ENCODE data around the gene NAB2.
A peak's percentile ranks its signal among the peaks of the same experiment; 100 is the strongest.
"Not testable (repeated sequence)": the region's sequence is repeated elsewhere in the genome, so short reads cannot be mapped to it uniquely, and the experiment has no call there.

Gene NAB2

GRCh38 chr12:57069523-57069922 is 19.4 kb upstream of the NAB2 start:
- no peak for DNase-seq (ENCODE audit: low read depth, low spot score)

GRCh38 chr12:57072661-57073060 is 16.3 kb upstream of the NAB2 start:
- no peak for DNase-seq (ENCODE audit: low read depth, low spot score)

GRCh38 chr12:57073566-57074450 is 15.1 kb upstream of the NAB2 start:
- DNase-seq (ENCODE audit: low read depth, low spot score) = not testable (repeated sequence)

- peak; percentile 100 for DNase-seq (ENCODE audit: low read depth, low spot score)
Observed at GRCh38 chr12:57078519-57079404, 10.2 kb upstream of the NAB2 start, which contains the start of gene NEMP1. TSS of gene NEMP1 (minus strand) at chr12:57078791. CDS start at chr12:57078745, 46 bp downstream.

- no peak for DNase-seq (ENCODE audit: low read depth, low spot score)
Observed at GRCh38 chr12:57079821-57080220, 9.1 kb upstream of the NAB2 start.

GRCh38 chr12:57080855-57081254 is 8.1 kb upstream of the NAB2 start:
- DNase-seq (ENCODE audit: low read depth, low spot score) = no peak

GRCh38 chr12:57085999-57086492 is 2.9 kb upstream of the NAB2 start:
- DNase-seq (ENCODE audit: low read depth, low spot score) = no peak

- no peak for DNase-seq (ENCODE audit: low read depth, low spot score)
Observed at GRCh38 chr12:57086493-57087009, 2.4 kb upstream of the NAB2 start.

GRCh38 chr12:57087010-57087690 is 1.8 kb upstream of the NAB2 start:
- DNase-seq (ENCODE audit: low read depth, low spot score) = no peak

- DNase-seq (ENCODE audit: low read depth, low spot score) = no peak
Observed at GRCh38 chr12:57087691-57088353, 1.1 kb upstream of the NAB2 start.

GRCh38 chr12:57089271-57090245 is 644 bp downstream of the NAB2 start:
- no peak for DNase-seq (ENCODE audit: low read depth, low spot score)

GRCh38 chr12:57090490-57090889 is 1.6 kb downstream of the NAB2 start:
- DNase-seq (ENCODE audit: low read depth, low spot score) = no peak

- no peak for DNase-seq (ENCODE audit: low read depth, low spot score)
Observed at GRCh38 chr12:57090924-57091637, 2.2 kb downstream of the NAB2 start.

GRCh38 chr12:57091638-57092528 is 3.0 kb downstream of the NAB2 start:
- DNase-seq (ENCODE audit: low read depth, low spot score) = no peak

GRCh38 chr12:57092529-57092862 is 3.6 kb downstream of the NAB2 start:
- no peak for DNase-seq (ENCODE audit: low read depth, low spot score)

- no peak for DNase-seq (ENCODE audit: low read depth, low spot score)
Observed at GRCh38 chr12:57092876-57093414, 4.0 kb downstream of the NAB2 start.

GRCh38 chr12:57093415-57094207 is 4.7 kb downstream of the NAB2 start:
- no peak for DNase-seq (ENCODE audit: low read depth, low spot score)

Data from iPS DF 19.7 (cell line).